NCI-H1694 treated with DMSO at 0.1 percent for 48 hours (cell line): ENCODE measurements around the gene GRAMD4.
A peak's percentile ranks its signal among the peaks of the same experiment; 100 is the strongest.

Source experiments
- DNase-seq: peaks from one replicate; lab custom pipeline; 2025; lab: John Stamatoyannopoulos, UW

GRAMD4 gene

DNA sequence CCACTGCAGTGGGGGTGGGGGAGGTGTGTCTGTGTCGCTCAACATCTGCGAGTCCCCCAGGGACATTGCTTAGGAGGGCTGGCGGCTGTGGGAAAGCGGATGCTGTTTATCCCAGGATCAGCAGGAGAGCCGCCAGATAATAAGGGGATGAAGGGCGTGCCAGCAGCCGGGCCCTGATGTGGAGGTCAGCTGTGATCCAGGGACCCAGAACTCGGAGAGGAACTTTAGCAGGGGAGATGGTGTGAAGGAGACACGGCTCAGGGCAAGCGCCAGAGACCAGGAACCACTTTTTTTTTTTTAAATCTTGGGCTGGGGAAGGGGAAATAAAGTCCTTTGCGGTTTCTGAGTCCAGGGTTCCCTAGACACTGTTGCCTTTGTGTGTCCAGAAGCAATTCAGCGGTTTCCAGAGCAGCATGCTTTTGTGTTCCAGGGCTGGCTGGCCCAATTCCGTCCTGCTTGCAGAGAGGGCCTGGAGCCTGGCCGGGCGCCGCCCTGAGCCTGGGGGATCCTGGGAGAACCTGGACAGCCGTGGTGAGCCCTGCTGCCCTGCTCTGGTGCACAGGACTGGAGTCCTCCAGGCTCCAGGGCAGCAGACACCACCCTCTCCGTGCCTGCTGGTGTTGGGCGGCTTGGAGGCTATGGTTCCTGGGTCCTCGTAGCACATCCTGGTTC is at the start of gene GRAMD4:
Gene GRAMD4, plus strand, starts transcription at position 557 of the 672 bp plus-strand sequence. CDS start 6,414 bp downstream, outside the sequence.
- peak; percentile 60 for DNase-seq

- DNase-seq = no peak
These were observed 48.4 kb upstream of the GRAMD4 start for GRCh38 chr22:46571642-46572250.

DNA sequence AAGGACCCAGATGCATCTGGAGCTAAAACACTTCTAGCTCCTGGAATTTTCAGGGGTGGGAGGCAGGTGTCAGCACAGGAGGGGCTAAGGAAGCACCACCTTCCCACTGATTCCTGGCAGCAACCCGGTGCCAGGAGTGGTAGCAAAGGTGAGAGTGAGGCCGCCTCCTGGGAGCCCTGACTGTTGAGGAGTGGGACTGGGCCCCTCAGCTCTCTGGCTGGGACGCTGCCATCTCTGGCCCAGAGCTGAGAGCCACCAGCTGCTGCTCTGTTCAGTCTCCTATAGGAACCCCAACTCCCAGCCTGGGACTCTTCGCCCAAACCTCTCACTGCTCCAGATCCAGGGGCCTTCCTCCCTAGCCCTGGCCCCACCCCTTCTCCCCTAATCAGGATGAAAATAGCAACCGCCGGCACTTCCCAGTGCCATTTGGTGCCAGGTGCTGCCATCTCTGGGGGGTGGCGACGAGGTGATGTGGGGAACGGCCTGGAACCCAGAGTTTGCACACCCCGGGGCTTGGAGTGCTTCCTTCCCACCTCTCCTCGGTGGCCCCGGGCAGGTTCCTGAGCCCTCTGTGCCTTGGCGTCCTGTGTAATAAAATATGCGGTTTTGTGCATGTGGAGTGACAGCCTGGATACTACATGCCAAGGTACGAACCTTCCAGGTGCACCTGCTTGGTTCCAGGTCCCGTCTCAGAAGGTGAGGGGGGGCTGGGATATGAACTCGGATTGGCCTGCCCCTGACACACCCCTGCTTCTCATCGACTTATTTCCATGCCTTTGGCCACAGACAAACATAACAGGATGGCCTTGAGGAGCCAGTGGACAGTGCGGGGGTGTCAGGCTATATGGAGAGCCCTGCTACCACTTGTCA is 47.0 kb upstream of the GRAMD4 start:
- no peak for DNase-seq

GRCh38 chr22:46573781-46574437 is 46.3 kb upstream of the GRAMD4 start:
- DNase-seq = no peak

- DNase-seq = no peak
These were observed 45.7 kb upstream of the GRAMD4 start for GRCh38 chr22:46574438-46574992.

GRCh38 chr22:46574993-46575910 is 44.9 kb upstream of the GRAMD4 start:
- DNase-seq = no peak

GRCh38 chr22:46575911-46576555 is 44.2 kb upstream of the GRAMD4 start:
- DNase-seq = no peak

GRCh38 chr22:46576556-46577367 is 43.4 kb upstream of the GRAMD4 start:
- DNase-seq = no peak

GRCh38 chr22:46577368-46578249 is 42.6 kb upstream of the GRAMD4 start:
- no peak for DNase-seq

GRCh38 chr22:46578251-46578823 is 41.8 kb upstream of the GRAMD4 start:
- DNase-seq = no peak

DNA sequence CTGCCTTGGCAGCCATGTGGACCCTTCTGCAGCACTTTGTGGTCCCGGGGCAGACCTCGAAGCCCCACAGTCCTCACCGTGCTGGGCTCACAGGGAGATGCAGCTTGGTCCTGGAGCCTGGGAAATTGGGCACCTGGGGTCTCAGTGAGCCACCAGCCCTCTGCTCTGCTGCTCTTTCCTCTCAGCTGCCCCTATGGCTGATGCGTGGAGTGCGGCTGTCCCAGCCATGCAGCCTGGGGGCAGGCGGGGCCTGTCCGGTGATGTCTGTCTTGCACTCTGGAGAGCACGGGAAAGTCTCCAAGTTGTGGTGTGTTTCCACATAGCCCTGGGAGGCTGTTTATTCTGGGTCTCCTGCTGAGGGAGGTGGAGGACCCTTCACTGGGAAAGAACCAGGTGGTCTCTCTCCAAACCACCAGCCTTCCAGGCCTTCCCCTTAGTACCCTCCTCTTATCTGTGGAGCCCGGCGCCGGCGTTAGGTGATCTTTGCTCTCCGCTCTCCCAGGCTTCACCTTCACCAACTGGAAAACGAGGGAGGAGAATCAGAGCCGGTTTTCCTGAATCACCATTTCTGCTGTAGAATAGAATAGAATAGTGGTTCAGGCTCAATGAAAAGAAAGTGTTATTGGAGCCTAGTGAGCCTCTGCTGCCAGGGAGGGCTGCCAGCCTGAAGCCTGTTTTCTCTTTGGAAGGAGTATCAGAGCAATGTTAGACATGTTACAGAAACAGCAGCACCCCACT is 41.2 kb upstream of the GRAMD4 start:
- DNase-seq = no peak

- no peak for DNase-seq
These were observed 40.3 kb upstream of the GRAMD4 start for GRCh38 chr22:46579751-46580449.

GRCh38 chr22:46580940-46581537 is 39.1 kb upstream of the GRAMD4 start:
- no peak for DNase-seq

DNA sequence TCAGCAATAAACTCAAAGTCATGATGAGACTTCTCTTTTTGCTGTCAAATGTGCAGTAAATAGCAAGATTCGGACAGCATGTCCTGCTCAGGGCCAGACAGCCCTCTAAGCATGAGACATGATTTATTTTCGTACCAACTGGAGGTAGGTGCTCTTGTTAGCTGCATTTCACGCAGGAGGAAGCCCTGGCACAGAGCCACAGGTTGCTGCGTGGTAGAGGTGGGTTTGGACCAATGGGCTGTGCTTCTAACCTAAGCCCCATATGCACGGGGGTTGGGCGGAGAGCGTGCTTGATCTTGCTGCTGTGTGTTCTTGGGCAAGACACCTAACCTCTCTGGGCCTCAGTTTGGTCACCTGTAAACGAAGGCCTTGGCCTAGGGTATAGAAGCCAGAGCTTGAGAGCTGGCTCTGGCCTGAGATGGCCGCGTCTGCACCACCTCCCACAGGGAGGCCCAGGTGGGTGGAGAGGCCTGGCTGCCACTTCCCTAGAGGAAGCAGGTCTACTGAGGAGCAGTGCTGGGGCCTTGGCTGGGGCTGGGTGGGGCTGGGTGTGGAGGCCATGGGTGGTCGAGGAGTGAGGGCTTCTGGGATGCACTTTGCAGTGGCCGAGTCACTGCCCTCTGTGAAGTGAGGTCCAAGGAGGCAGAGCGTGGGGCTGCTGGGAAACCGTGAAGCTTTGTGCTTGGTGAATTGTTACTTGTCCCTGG is 38.5 kb upstream of the GRAMD4 start:
- no peak for DNase-seq

DNA sequence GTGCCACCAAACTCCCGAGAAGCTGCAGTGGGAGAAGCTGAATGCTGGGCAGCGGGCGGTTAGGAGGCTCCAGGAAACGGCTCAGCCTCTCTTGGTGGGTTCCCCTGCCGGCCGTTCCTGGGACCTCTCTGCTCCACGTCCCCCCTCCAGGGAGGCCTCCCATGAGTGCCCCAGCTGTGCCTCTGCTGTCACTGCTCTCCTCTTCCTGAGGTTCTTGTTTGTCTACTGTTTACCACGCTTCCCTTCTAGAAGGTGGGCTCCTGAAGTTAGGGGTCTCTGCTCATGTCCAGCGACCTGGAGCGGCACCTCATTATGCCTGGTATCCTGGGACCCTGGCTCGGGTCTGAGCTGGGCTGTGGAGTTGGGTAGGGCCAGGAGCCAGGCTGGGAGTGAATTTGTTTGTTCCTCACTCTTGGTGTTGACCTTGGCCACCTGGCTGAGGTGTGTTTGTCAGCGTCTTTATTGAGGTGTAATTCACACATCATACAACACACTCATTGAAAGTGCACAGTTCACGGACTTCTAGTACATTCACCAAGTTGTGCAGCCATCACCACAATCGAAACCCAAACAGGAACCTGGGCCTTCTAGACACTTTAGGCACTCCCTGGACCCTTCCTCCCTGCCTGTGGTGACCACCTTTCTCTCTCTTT is 37.8 kb upstream of the GRAMD4 start:
- DNase-seq = no peak
